Airway epithelial cell (primary cell): ENCODE measurements around the gene ABL2. TPM values are rescaled to one million over a fixed set of nuclear protein-coding genes. Genes with fewer than 3 reads are reported as not detected.

Source experiments
- total RNA-seq: library from RNA; depleted of rRNA; stranded (reverse); fragments of >200 nt; gene quantifications from 2 replicates; pipeline ENCODE4 v1.2.3, GENCODE V29; 2015

The ABL2 gene
- total RNA-seq: 9.3 and 9.6 TPM in 2 replicates

GRCh38 chr1:179229214-179230140, at the start of gene ABL2:
ABL2 (minus strand) TSS chr1:179229677; CDS start chr1:179229397, 280 bp downstream.

DNA sequence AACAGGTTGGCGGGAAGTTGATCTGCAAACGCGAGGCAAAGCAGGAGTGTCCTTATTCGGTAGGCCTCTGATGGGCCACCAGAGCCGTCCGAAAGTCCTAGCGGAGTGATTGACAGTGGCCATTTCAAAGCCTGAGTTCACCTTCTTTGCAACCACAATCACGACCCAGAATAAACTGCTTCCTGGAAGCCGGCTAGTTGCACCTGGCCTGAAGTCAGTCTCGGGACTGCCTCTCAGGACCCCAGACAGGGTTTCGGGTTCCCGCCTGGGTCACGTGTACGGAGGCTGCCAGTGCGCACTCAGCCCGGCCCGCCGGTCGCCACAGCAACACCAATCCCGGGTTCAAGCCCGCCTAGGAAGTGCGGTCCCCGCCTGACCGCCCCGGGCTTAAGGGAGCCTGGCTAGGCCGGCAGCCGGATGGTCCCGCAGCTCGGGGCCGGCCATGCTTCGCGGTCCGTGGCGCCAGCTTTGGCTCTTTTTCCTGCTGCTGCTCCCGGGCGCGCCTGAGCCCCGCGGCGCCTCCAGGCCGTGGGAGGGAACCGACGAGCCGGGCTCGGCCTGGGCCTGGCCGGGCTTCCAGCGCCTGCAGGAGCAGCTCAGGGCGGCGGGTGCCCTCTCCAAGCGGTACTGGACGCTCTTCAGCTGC, 147.7 kb downstream of the ABL2 start, which contains the start of gene TOR3A:
TSS of gene TOR3A (plus strand) at position 384 of the 646 bp plus-strand sequence. CDS start at position 443, 59 bp downstream.

Other genes starting within 250 kb of the ABL2 start
- gene FAM20B, start 203.8 kb downstream of the ABL2 start, total RNA-seq: 19.1 and 21.2 TPM in 2 replicates
- 41.3 and 47.0 TPM in 2 replicates for gene TOR3A, start 147.6 kb downstream of the ABL2 start, total RNA-seq
- gene SOAT1, start 64.1 kb upstream of the ABL2 start, total RNA-seq: 7.2 and 8.2 TPM in 2 replicates
- gene AXDND1, start 136.3 kb upstream of the ABL2 start, total RNA-seq: not detected in 2 replicates